IMR-90 (cell line): ENCODE data around the gene GNG5. TPM values are rescaled to one million over a fixed set of nuclear protein-coding genes. Genes with fewer than 3 reads are reported as not detected.
A peak's percentile ranks its signal among the peaks of the same experiment; 100 is the strongest.

ENCODE experiments used
- ATAC-seq: fragments of 200-7000 bp; cut with Tn5 transposase; 2 replicates; pipeline ENCODE4 v1.9.1; 2020; ENCODE audit warnings: low read depth, mild to moderate bottlenecking, moderate library complexity
- BruUV-seq: library from RNA; stranded (reverse); fragments of 400-500 nt; replicated peaks from 2 replicates; lab custom pipeline; 2021; lab: Mats Ljungman, UMichigan
- CTCF ChIA-PET: fragments of 300-600 bp; formaldehyde crosslinking; extraction: SDS; loops from one replicate; lab custom pipeline; 2021; ENCODE audit warnings: antibody characterized with exemption; lab: Yijun Ruan, JAX
- POLR2A ChIA-PET: fragments of 300-600 bp; sonication (Branson Sonifier 250); formaldehyde crosslinking; loops from one replicate; lab custom pipeline; 2022; ENCODE audit warnings: antibody characterized with exemption; ENCODE audit not compliant: unreplicated experiment; lab: Charles Lee
- DNase-seq: peaks from one replicate; pipeline ENCODE4 v3.0.0; 2013
- H2AFZ ChIP-seq: replicated peaks from 2 replicates; pipeline ENCODE3; 2013; ENCODE audit warnings: low read length, mild to moderate bottlenecking; ENCODE audit not compliant: poor library complexity
- H2AK5ac ChIP-seq: 2 replicates; pipeline ENCODE4 v1.6.1; 2013; ENCODE audit warnings: low read depth, low read length, inconsistent platforms
- H2AK9ac ChIP-seq: replicated peaks from 2 replicates; pipeline ENCODE3; 2013; ENCODE audit warnings: mild to moderate bottlenecking, low read depth, low read length, moderate library complexity; ENCODE audit not compliant: poor library complexity
- H2BK120ac ChIP-seq: 2 replicates; pipeline ENCODE4 v1.6.1; 2013; ENCODE audit warnings: low read depth, low read length, inconsistent platforms
- H2BK15ac ChIP-seq: 3 replicates; pipeline ENCODE4 v1.6.1; 2013; ENCODE audit warnings: low read depth, low read length, inconsistent platforms
- H2BK20ac ChIP-seq: 2 replicates; pipeline ENCODE4 v1.6.1; 2013; ENCODE audit warnings: low read depth, mild to moderate bottlenecking, inconsistent platforms, low read length, moderate library complexity
- H2BK5ac ChIP-seq: 2 replicates; pipeline ENCODE4 v1.6.1; 2013; ENCODE audit warnings: mild to moderate bottlenecking, low read depth, low read length, inconsistent platforms; ENCODE audit not compliant: poor library complexity, severe bottlenecking
- H3K14ac ChIP-seq: replicated peaks from 2 replicates; pipeline ENCODE4 v1.6.1; 2013; ENCODE audit warnings: low read depth, low read length, inconsistent platforms
- H3K18ac ChIP-seq: 2 replicates; pipeline ENCODE4 v1.6.1; 2013; ENCODE audit warnings: low read depth, low read length, control low read depth
- H3K23ac ChIP-seq: 2 replicates; pipeline ENCODE4 v1.6.1; 2013; ENCODE audit warnings: low read depth, low read length, inconsistent platforms
- H3K27ac ChIP-seq: 2 replicates; pipeline ENCODE4 v1.5.1; 2013; ENCODE audit warnings: mild to moderate bottlenecking, control low read depth, low read length; ENCODE audit not compliant: insufficient read depth
- H3K27me3 ChIP-seq: 2 replicates; pipeline ENCODE4 v1.6.1; 2013; ENCODE audit warnings: low read length; ENCODE audit not compliant: control insufficient read depth, insufficient read depth
- H3K36me3 ChIP-seq: 2 replicates; pipeline ENCODE4 v1.6.1; 2013; ENCODE audit warnings: low read length, mixed read lengths; ENCODE audit not compliant: control insufficient read depth, insufficient read depth
- H3K4ac ChIP-seq: 2 replicates; pipeline ENCODE4 v1.6.1; 2013; ENCODE audit warnings: low read depth, low read length, inconsistent platforms
- H3K4me1 ChIP-seq: 2 replicates; pipeline ENCODE4 v1.6.1; 2013; ENCODE audit warnings: low read length, mixed read lengths; ENCODE audit not compliant: control insufficient read depth, insufficient read depth
- H3K4me2 ChIP-seq: 2 replicates; pipeline ENCODE4 v1.6.1; 2013; ENCODE audit warnings: low read depth, mild to moderate bottlenecking, control low read depth, low read length, moderate library complexity
- H3K4me3 ChIP-seq: 2 replicates; pipeline ENCODE4 v1.5.1; 2013; ENCODE audit warnings: low read depth, mild to moderate bottlenecking, control low read depth, low read length, moderate library complexity; ENCODE audit not compliant: insufficient read depth
- H3K56ac ChIP-seq: 2 replicates; pipeline ENCODE4 v1.6.1; 2013; ENCODE audit warnings: low read length, inconsistent platforms; ENCODE audit not compliant: insufficient read depth; ENCODE audit errors: extremely low read depth
- H3K79me1 ChIP-seq, 2 experiments: 2 replicates each; pipeline ENCODE4 v1.6.1; 2013; ENCODE audit warnings: low read length in 2 of 2, inconsistent platforms in 1 of 2, low read depth in 1 of 2
- H3K9ac ChIP-seq: 2 replicates; pipeline ENCODE4 v1.6.1; 2013; ENCODE audit warnings: low read depth, low read length, control low read depth
- H3K9me1 ChIP-seq: 2 replicates; pipeline ENCODE4 v1.6.1; 2013; ENCODE audit warnings: low read length, inconsistent platforms; ENCODE audit not compliant: insufficient read depth
- H3K9me3 ChIP-seq: 2 replicates; pipeline ENCODE4 v1.6.1; 2013; ENCODE audit warnings: low read length; ENCODE audit not compliant: control insufficient read depth, insufficient read depth
- H4K20me1 ChIP-seq: 2 replicates; pipeline ENCODE4 v1.6.1; 2013; ENCODE audit warnings: low read length, inconsistent platforms; ENCODE audit not compliant: insufficient read depth
- H4K5ac ChIP-seq: 2 replicates; pipeline ENCODE4 v1.6.1; 2013; ENCODE audit warnings: mild to moderate bottlenecking, low read depth, low read length, control low read depth
- H4K8ac ChIP-seq, 2 experiments: 2 replicates each; pipeline ENCODE4 v1.6.1; 2013; ENCODE audit warnings: low read depth in 2 of 2, low read length in 2 of 2, control low read depth in 1 of 2, inconsistent platforms in 1 of 2
- H4K91ac ChIP-seq: 2 replicates; pipeline ENCODE4 v1.6.1; 2013; ENCODE audit warnings: low read depth, low read length, inconsistent platforms; ENCODE audit not compliant: insufficient read depth
- CEBPB ChIP-seq: IDR thresholded peaks from 2 replicates; pipeline ENCODE4 v1.6.1; 2012; ENCODE audit warnings: low read depth, low read length, improper control_type of control experiment
- POLR2A ChIP-seq: IDR thresholded peaks from 2 replicates; pipeline ENCODE4 v1.6.1; 2012; ENCODE audit warnings: mild to moderate bottlenecking, low read depth, low read length
- RAD21 ChIP-seq: IDR thresholded peaks from 2 replicates; pipeline ENCODE4 v1.6.1; 2012; ENCODE audit warnings: low read length, improper control_type of control experiment
- SMC3 ChIP-seq: fragments of 150-350 bp; IDR thresholded peaks from 2 replicates; pipeline ENCODE4 v1.6.1; 2016; ENCODE audit warnings: low read depth, mild to moderate bottlenecking, antibody characterized with exemption, low read length, moderate library complexity
- WGBS, 2 experiments: methylation state at CpG; one replicate each; pipeline versions ENCODE4 v1.1.5 to v1.1.7; 2013; ENCODE audit warnings: missing lambda C conversion rate in 2 of 2; ENCODE audit not compliant: insufficient read length in 1 of 2; ENCODE audit errors: extremely low coverage in 2 of 2; 5-methylcytosine and 5-hydroxymethylcytosine counted together
- dilution Hi-C: fragments of 300-500 bp; cut with HindIII; formaldehyde crosslinking; loops from one replicate; pipeline ENCODE4 v1.14.3; 2018; ENCODE audit warnings: low sequenced_read_pairs; ENCODE audit not compliant: unreplicated experiment
- in situ Hi-C: fragments of 300-500 bp; cut with MboI; formaldehyde crosslinking; loops from 3 replicates; pipeline ENCODE4 v1.14.3; 2019; ENCODE audit warnings: low sequenced_read_pairs, inconsistent platforms, mixed read lengths
- intact Hi-C: fragments of 100-400 bp; cut with micrococcal nuclease; formaldehyde crosslinking; loops from 2 replicates; pipeline ENCODE4 v1.10.0; 2022
- polyA plus RNA-seq, 3 experiments: library from polyadenylated mRNA; depleted of rRNA; stranded (reverse); fragments of >200 nt; gene quantifications; 2 replicates each; pipeline ENCODE4 v1.2.3, GENCODE V29; 2012; ENCODE audit warnings: low replicate concordance in 1 of 3
- total RNA-seq: library from RNA; depleted of rRNA; stranded (reverse); fragments of >200 nt; gene quantifications from 2 replicates; pipeline ENCODE4 v1.2.3, GENCODE V29; 2012

Gene GNG5
- total and polyA plus RNA-seq, 2 of the 4 experiments (the other 2 are of a cell fraction), result 36.4 to 128 TPM

GRCh38 chr1:84488107-84488506 is 18.3 kb downstream of the GNG5 start:
- no peak overlapping the region for H2AK9ac ChIP-seq
- H4K20me1 ChIP-seq, result no peaks in the 10 kb centered on the region; the same call in 1 of the 2 replicates
- no peak overlapping the region for H2AFZ ChIP-seq
- no peak overlapping the region for H3K4me2 ChIP-seq
- H4K8ac ChIP-seq, result no peak overlapping the region
- DNase-seq (no peak), ATAC-seq (no peak)
- no peak overlapping the region for H4K91ac ChIP-seq
- H3K56ac ChIP-seq, result no peak overlapping the region
- peaks cover 3% of the 10 kb centered on the region; the same call in 1 of the 2 replicates for H3K9me1 ChIP-seq
- H2BK20ac ChIP-seq, result no peak overlapping the region
- WGBS, 2 experiments, result no CpG with 5 or more reads among the region's 3 CpGs
- H4K5ac ChIP-seq, result no peak overlapping the region
- peaks cover 10 to 46% of the 10 kb centered on the region in 2 experiments for H3K79me1 ChIP-seq
- no peak overlapping the region for H2BK5ac ChIP-seq
- TF ChIP-seq CEBPB (0 out of 2 replicates have a peak, but pooled peaks have one; percentile 20), POLR2A (no peak), RAD21 (no peak), SMC3 (no peak)
- no peak overlapping the region for H2BK15ac ChIP-seq
- in situ Hi-C loops, result no loop called here
- no TSS peak for BruUV-seq
- H3K4ac ChIP-seq, result no peak overlapping the region
- H3K27me3 ChIP-seq, result no peaks in the 10 kb centered on the region
- no peak overlapping the region for H3K23ac ChIP-seq
- no peak overlapping the region for H3K14ac ChIP-seq
- no peak overlapping the region for H3K18ac ChIP-seq
- H2AK5ac ChIP-seq, result no peak overlapping the region
- POLR2A ChIA-PET, result no interaction called here
- no peaks in the 10 kb centered on the region for H3K9me3 ChIP-seq
- intact Hi-C loops, result no loop called here
- dilution Hi-C loops, result no loop called here
- H3K36me3 ChIP-seq, result peaks cover 19% of the 10 kb centered on the region
- no peak overlapping the region for H2BK120ac ChIP-seq
- H3K4me1 ChIP-seq, result peaks cover 3% of the 10 kb centered on the region
- CTCF ChIA-PET, result no interaction called here
- H3K4me3 ChIP-seq, result no peak overlapping the region
- H3K9ac ChIP-seq, result no peak overlapping the region
- no peak overlapping the region for H3K27ac ChIP-seq
